H9 (cell line): Measurements from ENCODE around the gene KIRREL3. TPM values are rescaled to one million over a fixed set of nuclear protein-coding genes. Genes with fewer than 3 reads are reported as not detected.

Source experiments
- DNase-seq: peaks from one replicate; pipeline ENCODE4 v3.0.0-alpha.2; 2017
- H2AFZ ChIP-seq: one replicate; pipeline ENCODE4 v1.6.1; 2013; ENCODE audit warnings: mild to moderate bottlenecking, low read length, control low read depth, moderate library complexity
- H2AK5ac ChIP-seq: 2 replicates; pipeline ENCODE4 v1.6.1; 2013; ENCODE audit warnings: low read length, control low read depth, mixed read lengths; ENCODE audit not compliant: insufficient read length
- H2BK120ac ChIP-seq: one replicate; pipeline ENCODE4 v1.6.1; 2013; ENCODE audit warnings: low read depth, mild to moderate bottlenecking, low read length, control low read depth, inconsistent platforms; ENCODE audit not compliant: poor library complexity, severe bottlenecking
- H2BK12ac ChIP-seq: 2 replicates; pipeline ENCODE4 v1.6.1; 2013; ENCODE audit warnings: low read length, control low read depth, mixed read lengths, low read depth; ENCODE audit not compliant: insufficient read length
- H2BK15ac ChIP-seq: 2 replicates; pipeline ENCODE4 v1.6.1; 2013; ENCODE audit warnings: low read depth, low read length, control low read depth
- H2BK20ac ChIP-seq: one replicate; pipeline ENCODE4 v1.6.1; 2013; ENCODE audit warnings: low read depth, mild to moderate bottlenecking, low read length, control low read depth, inconsistent platforms; ENCODE audit not compliant: poor library complexity, severe bottlenecking
- H2BK5ac ChIP-seq: 2 replicates; pipeline ENCODE4 v1.6.1; 2013; ENCODE audit warnings: low read length, control low read depth, mixed read lengths; ENCODE audit not compliant: insufficient read length
- H3K14ac ChIP-seq: 2 replicates; pipeline ENCODE4 v1.6.1; 2013; ENCODE audit warnings: low read length, control low read depth; ENCODE audit not compliant: insufficient read depth
- H3K18ac ChIP-seq: 2 replicates; pipeline ENCODE4 v1.6.1; 2013; ENCODE audit warnings: low read depth, mild to moderate bottlenecking, mixed read lengths, low read length, control low read depth; ENCODE audit not compliant: insufficient read length
- H3K23ac ChIP-seq: 2 replicates; pipeline ENCODE4 v1.6.1; 2013; ENCODE audit warnings: low read length, control low read depth, mixed read lengths, low read depth; ENCODE audit not compliant: insufficient read length
- H3K23me2 ChIP-seq: 2 replicates; pipeline ENCODE4 v1.6.1; 2013; ENCODE audit warnings: low read depth, mild to moderate bottlenecking, mixed read lengths, low read length, control low read depth; ENCODE audit not compliant: insufficient read length, poor library complexity, severe bottlenecking
- H3K27ac ChIP-seq: 2 replicates; pipeline ENCODE4 v1.5.1; 2013; ENCODE audit warnings: low read length, control low read depth, mixed read lengths, low read depth; ENCODE audit not compliant: insufficient read length
- H3K27me3 ChIP-seq: 2 replicates; pipeline ENCODE4 v1.6.1; 2013; ENCODE audit warnings: low read length, control low read depth, inconsistent platforms; ENCODE audit not compliant: insufficient read depth
- H3K4ac ChIP-seq: 2 replicates; pipeline ENCODE4 v1.6.1; 2013; ENCODE audit warnings: low read depth, mild to moderate bottlenecking, control low read depth, inconsistent platforms, low read length, moderate library complexity
- H3K4me1 ChIP-seq: 2 replicates; pipeline ENCODE4 v1.6.1; 2013; ENCODE audit warnings: low read length, control low read depth, inconsistent platforms; ENCODE audit not compliant: insufficient read depth
- H3K4me2 ChIP-seq: 2 replicates; pipeline ENCODE4 v1.6.1; 2013; ENCODE audit warnings: low read length, control low read depth, mixed read lengths; ENCODE audit not compliant: insufficient read length, insufficient read depth
- H3K56ac ChIP-seq: 2 replicates; pipeline ENCODE4 v1.6.1; 2013; ENCODE audit warnings: low read depth, mild to moderate bottlenecking, mixed read lengths, low read length, control low read depth; ENCODE audit not compliant: insufficient read length
- H3K79me1 ChIP-seq: 2 replicates; pipeline ENCODE4 v1.6.1; 2013; ENCODE audit warnings: low read depth, mild to moderate bottlenecking, moderate library complexity, low read length, control low read depth, inconsistent platforms; ENCODE audit not compliant: insufficient read depth, poor library complexity, severe bottlenecking
- H3K79me2 ChIP-seq: 2 replicates; pipeline ENCODE4 v1.6.1; 2013; ENCODE audit warnings: low read length, control low read depth, inconsistent platforms; ENCODE audit not compliant: insufficient read depth
- H3K9ac ChIP-seq: 2 replicates; pipeline ENCODE4 v1.6.1; 2013; ENCODE audit warnings: low read length, control low read depth, mixed read lengths; ENCODE audit not compliant: insufficient read length; ENCODE audit errors: extremely low read depth
- H3K9me3 ChIP-seq: one replicate; pipeline ENCODE4 v1.6.1; 2013; ENCODE audit warnings: low read depth, low read length, inconsistent platforms; ENCODE audit not compliant: control insufficient read depth
- H3T11ph ChIP-seq: one replicate; pipeline ENCODE4 v1.6.1; 2013; ENCODE audit warnings: mild to moderate bottlenecking, low read length, control low read depth, inconsistent platforms
- H4K20me1 ChIP-seq: one replicate; pipeline ENCODE4 v1.6.1; 2013; ENCODE audit not compliant: control insufficient read depth, insufficient read length, insufficient read depth
- H4K5ac ChIP-seq: 2 replicates; pipeline ENCODE4 v1.6.1; 2013; ENCODE audit warnings: low read depth, mild to moderate bottlenecking, mixed read lengths, low read length, control low read depth; ENCODE audit not compliant: insufficient read length
- H4K8ac ChIP-seq: replicated peaks from 2 replicates; pipeline ENCODE4 v1.6.1; 2013; ENCODE audit warnings: low read length, control low read depth, mixed read lengths, low read depth; ENCODE audit not compliant: insufficient read length
- H4K91ac ChIP-seq: 2 replicates; pipeline ENCODE4 v1.6.1; 2013; ENCODE audit warnings: low read depth, mild to moderate bottlenecking, moderate library complexity, mixed read lengths, low read length, control low read depth; ENCODE audit not compliant: insufficient read length
- H3K27ac Mint-ChIP-seq, 3 experiments: 2 replicates in 2 of 3; 3 replicates in 1 of 3; pipeline ENCODE4 v1.8.0; 2020 to 2021; ENCODE audit warnings: mixed read lengths in 3 of 3, mild to moderate bottlenecking in 1 of 3, moderate library complexity in 1 of 3
- H3K27me3 Mint-ChIP-seq: 2 replicates; pipeline ENCODE4 v1.8.0; 2021; ENCODE audit warnings: low read depth, mild to moderate bottlenecking, moderate library complexity, mixed read lengths
- H3K36me3 Mint-ChIP-seq, 3 experiments: 2 replicates in 2 of 3; 3 replicates in 1 of 3; pipeline ENCODE4 v1.8.0; 2020 to 2021; ENCODE audit warnings: low read depth in 3 of 3, mixed read lengths in 3 of 3; ENCODE audit not compliant: insufficient read depth in 1 of 3
- H3K4me1 Mint-ChIP-seq, 2 experiments: 2 replicates each; pipeline ENCODE4 v1.8.0; 2020; ENCODE audit warnings: mixed read lengths in 2 of 2
- H3K4me3 Mint-ChIP-seq, 2 experiments: 2 replicates in 1 of 2; 3 replicates in 1 of 2; pipeline ENCODE4 v1.8.0; 2020 to 2021; ENCODE audit warnings: mild to moderate bottlenecking in 2 of 2, mixed read lengths in 2 of 2, moderate library complexity in 1 of 2
- H3K9me3 Mint-ChIP-seq, 2 experiments: 2 replicates in 1 of 2; 3 replicates in 1 of 2; pipeline ENCODE4 v1.8.0; 2020; ENCODE audit warnings: mild to moderate bottlenecking in 2 of 2, mixed read lengths in 2 of 2, moderate library complexity in 1 of 2
- CTCF ChIP-seq: fragments of 200-600 bp; sonication (generic); conservative IDR thresholded peaks from 3 replicates; pipeline ENCODE4 v1.8.0; 2021; ENCODE audit warnings: antibody characterized with exemption, mild to moderate bottlenecking
- WGBS: extraction: QIAGEN DNeasy Blood & Tissue Kit; methylation state at CpG from one replicate; pipeline ENCODE4 v1.1.7; 2013; ENCODE audit warnings: missing lambda C conversion rate, low lambda C conversion rate, mixed read lengths; ENCODE audit not compliant: insufficient read length; ENCODE audit errors: extremely low coverage; 5-methylcytosine and 5-hydroxymethylcytosine counted together
- total RNA-seq: library from RNA; stranded (reverse); gene quantifications from 2 replicates; pipeline ENCODE4 v1.2.1, GENCODE V29; 2021

Gene KIRREL3
- total RNA-seq, 1 experiment from 2014 or later = 0.17 TPM

GRCh38 chr11:126700768-126701519 lies 299.6 kb downstream of the KIRREL3 start:
- H2AK5ac ChIP-seq = no peak overlapping the region
- H3K27me3 ChIP-seq = no peaks in the 10 kb centered on the region
- Mint-ChIP-seq H3K27me3 (peaks cover 6% of the 10 kb centered on the region), H3K27ac (peak overlapping the region in 1 of 3 experiments; percentile 21; a peak in 1 of 7 replicates), H3K36me3 (no peaks in the 10 kb centered on the region; a peak in 1 of 7 replicates), H3K4me1 (peaks cover 24 to 37% of the 10 kb centered on the region in 2 experiments), H3K9me3 (no peaks in the 10 kb centered on the region; a peak in 1 of 5 replicates), H3K4me3 (no peak overlapping the region)
- no peak overlapping the region for H2BK5ac ChIP-seq
- H4K5ac ChIP-seq = no peak overlapping the region
- no peak overlapping the region for H2BK120ac ChIP-seq
- no peak overlapping the region for H2AFZ ChIP-seq
- H4K8ac ChIP-seq = no peak overlapping the region
- H3K4ac ChIP-seq = no peak overlapping the region
- no peak overlapping the region for H3K4me2 ChIP-seq
- no peaks in the 10 kb centered on the region for H3K79me2 ChIP-seq
- no peaks in the 10 kb centered on the region for H4K20me1 ChIP-seq
- H3K18ac ChIP-seq = no peak overlapping the region
- no peak overlapping the region for H4K91ac ChIP-seq
- H2BK15ac ChIP-seq = no peak overlapping the region
- H3K9me3 ChIP-seq = no peaks in the 10 kb centered on the region
- H3K27ac ChIP-seq = no peak overlapping the region
- no peak overlapping the region for H3K56ac ChIP-seq
- no peak overlapping the region for H2BK20ac ChIP-seq
- H3K9ac ChIP-seq = no peak overlapping the region
- no CpG with 5 or more reads among the region's 9 CpGs for WGBS
- H2BK12ac ChIP-seq = no peak overlapping the region
- TF ChIP-seq CTCF = no peak
- H3K14ac ChIP-seq = no peak overlapping the region
- H3T11ph ChIP-seq = no peak overlapping the region
- DNase-seq = no peak
- no peaks in the 10 kb centered on the region; the same call in none of the 2 replicates for H3K4me1 ChIP-seq
- H3K79me1 ChIP-seq = no peaks in the 10 kb centered on the region
- no peak overlapping the region for H3K23ac ChIP-seq
- no peaks in the 10 kb centered on the region for H3K23me2 ChIP-seq
